Measurements from ENCODE around the gene INS.

- 0 out of 2 replicates have a peak, but pooled peaks have one; percentile 6 for TF ChIP-seq CTCF (CRISPR knock-in tag; IDR thresholded peaks at IDR 0.05)
- TF ChIP-seq NFRKB (IDR thresholded peaks at IDR 0.05) = no peak
- TF ChIP-seq RAD21 (CRISPR knock-in tag; IDR thresholded peaks at IDR 0.05) = no peak
- TF ChIP-seq ZNF607 (CRISPR knock-in tag; IDR thresholded peaks at IDR 0.05; ENCODE audit: borderline replicate concordance) = no peak
- TF ChIP-seq NR2C2 (CRISPR knock-in tag; IDR thresholded peaks at IDR 0.05; ENCODE audit: borderline replicate concordance) = no peak
- no peak for TF ChIP-seq ZNF556 (CRISPR knock-in tag; IDR thresholded peaks at IDR 0.05; ENCODE audit: borderline replicate concordance)
- TF ChIP-seq EZH2 (conservative IDR thresholded peaks at IDR 0.05; ENCODE audit: low read depth, low read length) = no peak
- no peak for TF ChIP-seq CREB1 (IDR thresholded peaks at IDR 0.05)
- TF ChIP-seq CREB1 (CRISPR knock-in tag; IDR thresholded peaks at IDR 0.05) = no peak
- no peak for TF ChIP-seq JUND (CRISPR knock-in tag; IDR thresholded peaks at IDR 0.05)
- TF ChIP-seq JUNB (CRISPR knock-in tag; IDR thresholded peaks at IDR 0.05; ENCODE audit: borderline replicate concordance) = no peak
- TF ChIP-seq PCBP2 (optimal IDR thresholded peaks at IDR 0.05; ENCODE audit: low read depth, low read length, poor library complexity, severe bottlenecking) = no peak
- no peak; the same call in 1 of the 2 replicates for TF ChIP-seq ZFX (CRISPR knock-in tag; IDR thresholded peaks at IDR 0.05; ENCODE audit: low read depth)
These were observed 43.6 kb upstream of the INS start for GRCh38 chr11:2204361-2205213.

Measured in HepG2 (cell line).